GM19099 (cell line): ENCODE data around the gene ZNF410.

Experiments used
- POLR2A ChIP-seq: IDR thresholded peaks from 3 replicates; pipeline ENCODE4 v1.6.1; 2011; ENCODE audit warnings: low read depth; ENCODE audit not compliant: insufficient read length; ENCODE audit errors: extremely low read depth

ZNF410 gene

DNA sequence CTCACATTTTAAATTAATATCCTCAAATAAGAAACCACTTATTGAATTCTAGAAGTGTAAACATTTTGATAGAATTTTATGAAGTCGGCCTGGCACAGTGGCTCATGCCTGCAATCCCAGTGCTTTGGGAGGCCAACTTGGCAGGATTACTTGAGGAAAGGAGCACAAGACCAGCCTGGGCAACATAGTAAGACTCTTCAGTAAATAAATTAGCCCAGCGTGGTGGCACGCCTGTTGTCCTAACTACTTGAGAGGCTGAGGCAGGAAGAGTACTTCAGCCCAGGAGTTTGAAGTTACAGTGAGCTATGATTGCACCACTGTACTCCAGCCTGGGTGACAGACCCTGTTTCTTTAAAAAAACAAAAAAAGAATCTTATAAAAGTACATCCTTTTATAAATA lies 8.9 kb upstream of the ZNF410 start:
- TF ChIP-seq POLR2A, result no peak

DNA sequence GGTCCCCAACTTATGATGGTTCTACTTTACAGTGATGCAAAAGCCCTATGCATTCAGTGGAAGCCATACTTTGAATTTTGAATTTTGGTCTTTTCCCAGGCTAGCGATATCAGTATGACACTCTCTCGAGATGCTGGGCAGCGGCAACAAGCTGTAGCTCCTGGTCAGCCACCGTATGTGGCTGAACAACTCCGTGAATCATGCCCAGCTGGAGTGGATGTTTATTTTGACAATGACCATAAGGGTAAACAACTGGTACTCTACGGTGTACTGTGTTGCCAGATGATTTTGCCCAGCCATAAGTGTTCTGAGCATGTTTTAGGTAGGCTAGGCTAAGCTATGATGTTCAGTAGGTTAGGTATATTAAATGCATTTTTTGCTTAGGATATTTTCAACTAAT lies 8.2 kb upstream of the ZNF410 start:
- no peak for TF ChIP-seq POLR2A

DNA sequence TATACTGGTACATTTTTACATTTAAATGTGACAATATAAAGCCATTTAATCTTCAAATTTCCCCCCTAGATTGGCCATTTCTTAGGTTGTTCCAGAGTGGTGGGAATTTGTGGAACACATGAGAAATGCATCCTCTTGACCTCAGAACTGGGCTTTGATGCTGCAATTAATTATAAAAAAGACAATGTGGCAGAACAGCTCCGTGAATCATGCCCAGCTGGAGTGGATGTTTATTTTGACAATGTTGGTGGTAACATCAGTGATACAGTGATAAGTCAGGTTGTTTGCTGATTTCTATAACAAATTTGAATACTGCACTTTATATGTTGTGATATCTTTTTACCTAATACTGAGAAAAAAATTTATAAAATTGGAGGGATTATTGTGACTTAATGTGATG lies 7.6 kb upstream of the ZNF410 start:
- TF ChIP-seq POLR2A, result no peak

DNA sequence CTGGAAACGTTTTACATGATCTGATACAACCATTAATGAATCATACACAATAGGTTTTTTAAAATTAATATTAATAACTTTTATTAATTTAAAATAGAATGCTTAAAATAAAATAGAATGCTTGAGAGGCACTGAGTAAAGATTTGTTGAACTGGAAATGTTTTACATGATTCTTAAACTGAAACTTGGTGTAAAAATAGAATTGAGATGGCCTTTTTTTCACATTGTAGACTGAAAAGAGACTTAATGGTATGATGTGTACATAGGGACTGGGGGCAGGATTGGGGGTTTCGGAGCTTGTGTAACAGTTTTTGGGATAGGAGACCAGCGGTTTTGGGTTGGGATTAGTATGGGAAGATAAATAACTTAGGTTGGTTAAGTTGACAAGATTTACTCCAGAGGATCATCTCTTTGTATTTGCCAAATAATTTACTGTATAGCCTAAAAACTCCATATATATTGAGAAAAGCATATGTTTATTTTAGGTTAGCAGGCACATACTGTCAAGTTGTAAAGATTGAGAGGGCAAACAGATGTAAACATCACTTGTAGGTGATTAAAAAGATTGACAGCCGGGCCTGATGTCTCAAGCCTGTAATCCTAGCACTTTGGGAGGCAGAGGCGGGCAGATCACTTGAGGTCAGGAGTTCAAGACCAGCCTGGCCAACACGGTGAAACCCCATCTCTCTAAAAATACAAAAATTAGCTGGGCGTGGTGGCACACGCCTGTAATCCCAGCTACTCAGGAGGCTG lies 2.0 kb upstream of the ZNF410 start:
- no peak for TF ChIP-seq POLR2A

DNA sequence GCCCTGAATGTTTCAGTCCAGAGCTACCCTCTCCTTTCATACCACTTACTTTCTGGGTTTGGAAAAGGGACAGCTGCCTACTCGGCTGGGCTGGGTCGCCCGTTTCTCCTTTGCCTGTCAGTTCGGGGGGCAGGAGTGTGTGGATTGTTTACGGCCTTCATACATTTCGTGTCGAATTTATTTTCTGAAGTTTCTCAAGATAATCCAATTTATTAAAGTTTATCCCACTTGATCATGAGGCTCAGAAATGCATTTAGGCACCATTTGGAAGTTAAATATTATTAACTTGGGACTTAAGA lies 608 bp downstream of the ZNF410 start:
- TF ChIP-seq POLR2A, result no peak

DNA sequence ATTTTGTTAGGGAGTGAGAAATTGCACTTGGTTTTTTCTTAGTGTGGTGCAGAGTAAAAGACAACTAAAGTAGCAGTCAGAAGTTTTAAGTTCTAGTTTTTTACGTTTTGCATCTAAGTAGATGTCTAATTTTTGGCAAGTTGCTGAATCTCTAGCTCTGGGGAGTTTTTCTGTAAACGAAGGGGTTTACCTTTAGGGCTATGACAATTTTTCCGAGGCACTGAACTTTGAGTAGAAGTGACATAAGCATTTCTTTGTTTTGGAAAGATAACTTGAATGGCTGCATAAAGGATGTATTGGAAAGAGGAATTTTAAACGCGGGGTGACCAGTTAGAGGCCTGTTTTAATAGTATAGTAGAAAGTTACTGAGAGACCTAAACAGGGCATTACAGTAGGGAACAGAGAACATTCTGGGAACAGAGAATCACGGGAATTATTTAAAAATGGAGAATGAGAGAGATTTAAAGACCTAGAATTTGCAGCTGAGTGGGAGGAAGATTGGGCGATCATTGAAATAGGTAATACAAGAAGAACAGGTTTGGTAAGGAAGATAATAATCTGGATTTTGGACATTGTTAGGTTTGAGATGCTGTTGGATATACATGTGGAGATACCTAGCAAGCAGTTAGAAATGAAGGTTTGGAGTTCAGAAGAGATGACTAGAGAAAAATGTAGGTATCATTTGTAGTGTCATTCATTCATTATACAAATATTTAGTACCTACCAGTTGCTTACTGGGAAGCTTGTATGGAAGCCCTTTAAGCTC lies 1.2 kb downstream of the ZNF410 start:
- no peak for TF ChIP-seq POLR2A

DNA sequence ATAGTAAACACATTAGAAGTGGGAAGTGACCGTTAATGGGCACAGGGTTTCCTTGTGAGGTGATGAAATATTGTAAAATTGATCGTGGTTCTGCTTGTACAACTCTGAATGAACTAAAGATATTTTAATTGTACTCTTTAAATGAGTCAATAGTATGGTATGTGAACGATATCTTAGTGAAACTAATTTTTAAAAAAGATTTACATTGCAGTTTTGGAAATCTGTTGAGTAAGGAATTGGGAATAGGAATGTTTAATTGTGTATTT lies 1.7 kb downstream of the ZNF410 start:
- TF ChIP-seq POLR2A, result no peak

DNA sequence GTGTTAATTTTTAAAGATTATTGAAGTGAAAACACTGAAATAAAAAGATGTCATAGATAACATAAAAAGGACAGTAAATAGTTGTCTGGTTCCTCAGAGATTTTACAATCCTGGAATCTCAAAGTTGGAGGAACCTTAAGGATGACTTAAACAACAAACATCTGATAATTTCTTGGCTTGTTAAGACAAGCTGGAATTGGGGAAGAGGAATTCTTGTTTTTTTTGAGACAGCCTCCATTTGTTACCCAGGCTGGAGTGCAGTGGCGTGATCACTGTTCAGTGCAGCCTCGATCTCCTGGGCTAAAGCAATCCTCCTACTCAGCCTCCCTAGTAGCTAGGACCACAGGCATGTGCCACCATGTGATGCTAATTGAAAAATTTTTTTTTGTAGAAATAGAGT lies 2.3 kb downstream of the ZNF410 start:
- TF ChIP-seq POLR2A, result no peak

DNA sequence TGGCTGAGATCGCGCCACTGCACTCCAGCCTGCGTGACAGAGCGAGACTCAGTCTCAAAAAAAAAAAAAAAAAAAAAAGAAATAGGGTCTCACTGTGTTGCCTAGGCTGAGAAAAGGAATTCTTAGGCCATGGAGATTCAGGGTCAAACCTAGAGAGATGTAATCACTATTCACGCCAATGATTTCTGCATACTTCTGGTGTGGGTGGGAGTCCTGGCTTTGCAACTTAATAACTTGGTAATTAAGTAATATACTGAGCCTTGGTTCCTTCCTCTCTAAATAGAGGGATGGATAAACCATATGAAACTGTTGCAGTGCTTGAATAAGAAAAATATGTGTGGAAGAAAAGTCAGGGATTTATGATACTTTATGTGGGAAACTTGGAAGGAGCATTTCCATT lies 2.7 kb downstream of the ZNF410 start:
- TF ChIP-seq POLR2A, result no peak

DNA sequence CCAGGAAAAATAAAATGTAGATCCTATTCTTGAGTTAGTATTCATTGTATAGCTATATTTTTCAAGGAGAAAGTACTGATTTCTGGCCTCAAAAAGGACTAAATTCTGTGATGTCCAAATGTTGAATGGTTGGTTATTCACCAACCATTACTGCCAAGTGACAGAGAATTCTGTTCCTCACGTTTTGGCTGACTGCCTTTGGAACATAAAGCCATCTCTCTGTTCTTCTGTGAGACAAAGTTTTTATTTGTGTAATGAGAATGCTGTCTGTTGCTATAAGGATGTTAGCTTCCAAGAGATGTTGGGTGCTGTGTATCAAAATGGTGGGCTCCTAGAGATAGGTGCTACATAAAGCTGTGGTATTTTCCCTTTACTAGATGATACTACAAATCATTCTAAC lies 9.3 kb downstream of the ZNF410 start:
- TF ChIP-seq POLR2A, result no peak

DNA sequence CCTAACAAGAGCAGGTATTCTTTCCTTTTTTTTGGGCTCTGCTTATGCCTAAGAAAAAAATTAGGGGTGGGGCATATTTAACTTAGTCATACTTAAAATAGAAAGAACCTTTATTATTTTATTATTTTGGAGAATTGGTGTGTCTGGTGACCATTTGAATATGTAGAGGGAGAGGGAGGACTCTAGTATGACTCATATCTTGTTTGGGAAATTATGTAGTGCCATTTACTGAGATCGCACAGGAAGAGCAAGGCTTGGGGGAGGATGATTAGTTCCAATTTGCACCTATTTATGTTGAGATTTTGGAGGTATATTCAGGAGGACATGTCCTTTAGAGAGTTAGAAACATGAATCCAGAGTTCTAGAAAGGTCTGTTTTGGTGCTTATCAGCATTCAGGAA lies 9.9 kb downstream of the ZNF410 start:
- TF ChIP-seq POLR2A, result no peak

DNA sequence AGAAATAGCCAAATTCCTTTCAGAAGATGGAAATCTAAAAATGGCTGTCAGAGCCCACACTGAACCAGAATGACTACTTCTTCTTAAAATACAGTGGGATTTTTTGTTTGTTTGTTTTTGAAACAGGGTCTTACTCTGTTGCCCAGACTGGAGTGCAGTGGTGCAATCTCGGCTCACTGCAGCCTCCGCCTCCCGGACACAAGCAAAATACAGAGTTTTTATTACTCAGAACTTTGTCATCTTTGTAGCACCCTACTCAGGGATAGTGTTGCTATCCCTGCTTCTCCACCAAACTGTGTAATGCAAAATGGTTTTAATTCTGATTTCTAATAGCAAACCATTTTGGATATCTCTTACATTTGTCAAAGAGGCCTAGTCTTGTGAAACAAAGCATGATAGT lies 16.4 kb downstream of the ZNF410 start:
- TF ChIP-seq POLR2A, result no peak

DNA sequence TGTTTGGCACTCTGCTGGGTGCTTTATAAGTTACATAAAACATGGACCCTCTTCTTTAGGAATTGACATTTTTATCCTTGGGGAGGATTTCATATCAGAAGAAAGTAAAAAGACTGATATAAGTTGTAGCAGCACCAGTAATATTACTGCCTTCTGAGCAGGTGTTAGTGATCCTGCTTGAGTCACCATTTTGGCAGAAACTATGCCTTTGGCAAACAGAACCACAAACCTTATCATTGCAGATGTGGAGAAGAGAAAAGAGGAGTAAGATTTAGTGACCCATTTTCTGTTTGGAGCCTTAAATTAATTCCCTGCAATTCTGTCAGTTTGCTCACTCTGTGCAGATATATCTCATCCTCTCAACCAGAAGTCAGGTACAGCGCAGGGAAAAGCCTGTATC lies 23.0 kb downstream of the ZNF410 start:
- TF ChIP-seq POLR2A, result no peak

DNA sequence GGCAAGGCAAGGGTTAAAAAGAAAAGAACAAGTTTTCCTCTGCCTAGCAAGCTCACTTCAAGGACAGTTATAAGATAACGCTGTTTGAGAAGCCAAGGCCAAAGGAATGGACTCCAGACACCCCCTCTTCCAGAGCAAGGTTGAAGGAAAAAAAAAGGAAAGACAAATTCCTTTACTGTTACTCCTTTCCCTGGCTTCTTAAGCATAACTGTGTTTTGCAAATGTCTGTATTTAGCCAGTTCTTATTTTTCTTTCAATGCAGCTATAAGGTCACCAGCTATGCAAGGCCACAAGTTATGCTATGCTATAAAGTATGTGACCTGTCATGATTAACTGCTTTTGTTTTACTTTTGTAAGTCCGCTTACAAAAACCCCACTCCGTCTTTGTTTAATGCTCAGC lies 26.6 kb downstream of the ZNF410 start:
- no peak for TF ChIP-seq POLR2A

DNA sequence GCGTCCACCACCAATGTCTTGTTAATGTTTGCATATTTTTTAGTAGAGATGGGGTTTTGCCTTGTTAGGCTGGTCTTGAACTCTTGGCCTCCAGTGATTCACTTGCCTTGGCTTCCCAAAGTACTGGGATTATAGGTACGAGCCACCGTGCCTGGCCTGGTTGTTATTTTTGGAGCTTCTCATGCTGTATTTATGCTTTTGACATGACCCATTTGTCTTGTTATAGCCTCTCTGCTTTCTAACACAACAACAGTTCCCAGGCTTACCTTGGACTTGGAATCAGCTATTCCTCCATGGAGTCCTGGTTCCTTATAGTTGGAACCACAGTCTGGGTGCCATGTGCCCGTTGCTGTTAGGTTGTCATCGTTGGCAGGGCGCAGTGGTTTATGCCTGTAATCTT lies 29.7 kb downstream of the ZNF410 start:
- TF ChIP-seq POLR2A, result no peak

DNA sequence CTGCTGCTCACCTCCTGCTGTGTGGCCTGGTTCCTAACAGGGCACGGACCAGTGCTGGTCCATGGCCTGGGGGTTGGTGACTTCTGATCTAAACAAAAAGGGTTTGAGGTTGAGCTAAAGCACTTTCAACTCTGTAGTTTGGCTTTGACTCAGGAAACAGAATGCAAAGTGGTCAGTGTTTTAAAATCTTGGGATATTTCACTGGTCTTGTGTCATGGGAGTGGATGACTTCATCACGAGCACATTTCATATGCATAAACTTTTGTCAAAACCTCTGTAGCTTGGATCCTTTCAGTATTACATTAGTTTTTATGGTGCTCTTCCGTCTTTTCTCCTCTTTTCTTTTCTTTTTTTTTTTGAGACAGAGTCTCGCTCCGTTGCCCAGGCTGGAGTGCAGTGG lies 37.7 kb downstream of the ZNF410 start:
- no peak for TF ChIP-seq POLR2A

DNA sequence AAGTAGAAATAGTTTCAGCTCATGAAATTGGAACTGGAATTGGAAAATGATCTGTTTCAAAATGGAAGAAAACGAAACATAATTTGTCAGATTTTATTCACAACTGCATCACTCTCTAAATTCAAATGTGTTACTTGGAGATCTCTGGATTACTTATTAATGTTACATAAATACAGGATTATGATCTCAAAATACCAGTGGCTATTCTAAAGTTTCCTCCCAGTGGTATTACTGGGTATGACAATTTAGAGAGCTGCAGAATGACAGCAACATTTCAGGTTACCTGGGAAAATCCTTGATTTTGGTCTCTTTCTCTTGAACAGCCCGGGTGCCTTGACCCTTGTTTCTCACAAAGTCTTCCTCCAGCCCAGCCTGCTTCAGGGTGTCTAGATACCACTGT lies 49.0 kb downstream of the ZNF410 start:
- TF ChIP-seq POLR2A, result no peak
